Stomach (tissue), 9 donors: ENCODE measurements around the gene SHOC2. TPM values are rescaled to one million over a fixed set of nuclear protein-coding genes. Genes with fewer than 3 reads are reported as not detected.

Experiments used
- DNase-seq, 2 donors: peaks; one replicate each; pipeline versions ENCODE4 v3.0.0 to v3.0.0-alpha.2; 2013 to 2019
- H3K27ac ChIP-seq, 5 donors: fragments of 200-600 bp in 4 of 5; sonication (generic) in 4 of 5; one replicate each; pipeline ENCODE4 v1.5.1; 2013 to 2019; ENCODE audit warnings: mild to moderate bottlenecking in 1 of 5, moderate library complexity in 1 of 5
- H3K27me3 ChIP-seq, 3 donors: fragments of 200-600 bp; sonication (generic); one replicate each; pipeline ENCODE4 v1.5.1; 2017 to 2019; ENCODE audit warnings: mixed run types in 1 of 3
- H3K36me3 ChIP-seq, 4 donors: fragments of 200-600 bp; sonication (generic); 1 replicate in 3 of 4; 2 replicates in 1 of 4; pipeline ENCODE4 v1.5.1; 2016 to 2019
- H3K4me1 ChIP-seq, 4 donors: fragments of 200-600 bp; sonication (generic); one replicate each; pipeline ENCODE4 v1.5.1; 2016 to 2019
- H3K4me3 ChIP-seq, 4 donors: fragments of 200-600 bp; sonication (generic) in 3 of 4; one replicate each; pipeline ENCODE4 v1.5.1; 2016 to 2019; ENCODE audit warnings: mild to moderate bottlenecking in 1 of 4
- H3K9me3 ChIP-seq, 4 donors: fragments of 200-600 bp; sonication (generic); one replicate each; pipeline ENCODE4 v1.5.1; 2016 to 2019
- CTCF ChIP-seq, 7 experiments: fragments of 450-650 bp in 4 of 7; fragments of 200-600 bp in 3 of 7; sonication (generic) in 3 of 7; IDR thresholded peaks; one replicate each; pipeline ENCODE4 v1.5.1; 2016 to 2019; ENCODE audit warnings: antibody characterized with exemption in 7 of 7, control low read depth in 2 of 7, mild to moderate bottlenecking in 1 of 7
- EP300 ChIP-seq: sonication (generic); formaldehyde crosslinking; IDR thresholded peaks from one replicate; pipeline ENCODE4 v1.6.1; 2017; ENCODE audit warnings: antibody characterized with exemption
- POLR2A ChIP-seq, 4 donors: fragments of 450-650 bp; IDR thresholded peaks; one replicate each; pipeline ENCODE4 v1.6.1; 2016; ENCODE audit warnings: antibody characterized with exemption in 4 of 4, control low read depth in 2 of 4, mild to moderate bottlenecking in 1 of 4, moderate library complexity in 1 of 4
- POLR2AphosphoS5 ChIP-seq, 3 donors: sonication (generic); formaldehyde crosslinking; IDR thresholded peaks; one replicate each; pipeline ENCODE4 v1.6.1; 2016; ENCODE audit warnings: antibody characterized with exemption in 3 of 3
- WGBS, 5 donors: extraction: QIAGEN DNeasy Blood & Tissue Kit in 3 of 5; methylation state at CpG; one replicate each; pipeline versions ENCODE4 v1.1.5 to v1.1.7; 2013 to 2018; 5-methylcytosine and 5-hydroxymethylcytosine counted together
- intact Hi-C: fragments of 100-400 bp; cut with DNase I; formaldehyde crosslinking; loops from one replicate; pipeline ENCODE4 v1.15.1; 2023; ENCODE audit warnings: low total_unique reads
- polyA plus RNA-seq, 3 donors: library from polyadenylated mRNA; stranded (reverse); fragments of 200-250 nt; gene quantifications; one replicate each; pipeline ENCODE4 v1.2.3, GENCODE V29; 2013
- total RNA-seq, 5 donors: library from RNA; depleted of rRNA; stranded (reverse); fragments of >200 nt; gene quantifications; one replicate each; pipeline versions ENCODE4 v1.1.0 to v1.2.3, GENCODE V29; 2014 to 2016
- donor health status: healthy with polysubstance abuse.
- donor health status: Bipolar disorder and iron deficiency.
- donor health status: healthy.

The SHOC2 gene
- total and polyA plus RNA-seq, 8 donors: 13.2 to 550 (median 37.6) TPM

- no peaks in the 10 kb centered on the region for H3K27me3 ChIP-seq
- TF ChIP-seq CTCF (IDR thresholded peaks at IDR 0.05) (no peak), EP300 (no peak)
- peaks cover 0 to 44% (median 20%) of the 10 kb centered on the region in 4 donors for H3K4me1 ChIP-seq
- no peak overlapping the region for H3K4me3 ChIP-seq
- intact Hi-C loops: no loop called here
- no peak for DNase-seq
- H3K9me3 ChIP-seq: no peaks in the 10 kb centered on the region
- peaks cover 0 to 7% (median 2%) of the 10 kb centered on the region in 4 donors for H3K36me3 ChIP-seq
- H3K27ac ChIP-seq: no peak overlapping the region
- 56 to 72% (median 63%) methylated on average over 1 of the region's 1 CpG for WGBS, 5 donors
These were observed 38.2 kb downstream of the SHOC2 start for GRCh38 chr10:110957606-110958005.

GRCh38 chr10:110959379-110960332 is 40.3 kb downstream of the SHOC2 start:
- Histone ChIP-seq H3K4me1 (peaks cover 0 to 60% (median 24%) of the 10 kb centered on the region in 4 donors), H3K27ac (no peak overlapping the region), H3K9me3 (no peaks in the 10 kb centered on the region), H3K4me3 (no peak overlapping the region), H3K27me3 (no peaks in the 10 kb centered on the region), H3K36me3 (peaks cover 0 to 2% (median 0%) of the 10 kb centered on the region in 4 donors)
- peak in 1 of 2 donors; percentile 11 for DNase-seq
- TF ChIP-seq POLR2AphosphoS5 (IDR thresholded peaks at IDR 0.05) (no peak), CTCF (IDR thresholded peaks at IDR 0.05) (no peak), EP300 (no peak), POLR2A (IDR thresholded peaks at IDR 0.05) (no peak)
- 30 to 45% (median 36%) methylated on average over 4 of the region's 4 CpGs for WGBS, 5 donors
- intact Hi-C loops: no loop called here

GRCh38 chr10:110960333-110960712 is 40.9 kb downstream of the SHOC2 start:
- no peak for DNase-seq
- peaks cover 0 to 3% (median 0%) of the 10 kb centered on the region in 4 donors for H3K36me3 ChIP-seq
- TF ChIP-seq POLR2A (IDR thresholded peaks at IDR 0.05) (no peak), POLR2AphosphoS5 (IDR thresholded peaks at IDR 0.05) (no peak), CTCF (IDR thresholded peaks at IDR 0.05) (no peak), EP300 (no peak)
- 48 to 100% (median 100%) methylated on average over 1 of the region's 1 CpG for WGBS, 5 donors
- intact Hi-C loops: no loop called here
- no peaks in the 10 kb centered on the region for H3K27me3 ChIP-seq
- H3K4me1 ChIP-seq: peaks cover 0 to 57% (median 25%) of the 10 kb centered on the region in 4 donors
- H3K27ac ChIP-seq: no peak overlapping the region
- H3K4me3 ChIP-seq: no peak overlapping the region
- H3K9me3 ChIP-seq: no peaks in the 10 kb centered on the region

GRCh38 chr10:110962443-110962842 is 43.0 kb downstream of the SHOC2 start:
- no peaks in the 10 kb centered on the region for H3K9me3 ChIP-seq
- no peak for DNase-seq
- H3K36me3 ChIP-seq: peaks cover 0 to 3% (median 0%) of the 10 kb centered on the region in 4 donors
- TF ChIP-seq POLR2AphosphoS5 (IDR thresholded peaks at IDR 0.05): no peak
- no peak for TF ChIP-seq EP300
- no peak for TF ChIP-seq POLR2A (IDR thresholded peaks at IDR 0.05)
- TF ChIP-seq CTCF (IDR thresholded peaks at IDR 0.05): no peak
- no peak overlapping the region for H3K4me3 ChIP-seq
- H3K27me3 ChIP-seq: no peaks in the 10 kb centered on the region
- H3K27ac ChIP-seq: no peak overlapping the region
- H3K4me1 ChIP-seq: peaks cover 0 to 76% (median 25%) of the 10 kb centered on the region in 4 donors
- 71 to 84% (median 78%) methylated on average over 2 of the region's 2 CpGs for WGBS, 5 donors
- intact Hi-C loops: no loop called here
